GM19395 (cell line): ENCODE data around the gene ADCY3.
"Not testable (repeated sequence)": the region's sequence is repeated elsewhere in the genome, so short reads cannot be mapped to it uniquely, and the experiment has no call there.

Experiments
- ATAC-seq: cut with Tn5 transposase; IDR thresholded peaks from one replicate; pipeline ENCODE4 v1.9.1; 2021; ENCODE audit warnings: mild to moderate bottlenecking, moderate library complexity; ENCODE audit not compliant: unreplicated experiment

The ADCY3 gene

GRCh38 chr2:24852431-24853020, 67.5 kb downstream of the ADCY3 start:
- no peak for ATAC-seq

GRCh38 chr2:24852026-24852425, 68.0 kb downstream of the ADCY3 start:
- ATAC-seq: no peak

DNA sequence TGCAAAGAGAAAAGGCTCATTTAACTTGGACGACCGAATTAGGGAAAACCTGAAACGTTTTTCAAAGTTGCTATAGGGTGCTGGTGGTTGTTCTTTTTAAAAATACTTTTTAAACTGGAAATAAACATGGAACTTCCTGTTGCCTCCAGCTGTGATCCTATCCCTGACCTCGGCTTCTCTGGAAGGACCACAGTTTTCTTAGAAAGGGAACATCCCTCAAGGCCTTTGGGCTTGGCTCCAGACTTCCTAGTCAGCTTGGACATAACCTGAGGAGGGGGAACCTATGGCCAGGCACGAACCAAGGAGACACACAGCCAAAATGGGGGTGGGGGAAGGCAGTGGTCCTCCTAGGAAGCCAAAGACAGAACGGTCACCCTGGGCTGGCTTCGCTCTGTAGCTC, 69.1 kb downstream of the ADCY3 start:
- ATAC-seq: no peak

- ATAC-seq: no peak
Observed at GRCh38 chr2:24845691-24846090, 74.3 kb downstream of the ADCY3 start.

DNA sequence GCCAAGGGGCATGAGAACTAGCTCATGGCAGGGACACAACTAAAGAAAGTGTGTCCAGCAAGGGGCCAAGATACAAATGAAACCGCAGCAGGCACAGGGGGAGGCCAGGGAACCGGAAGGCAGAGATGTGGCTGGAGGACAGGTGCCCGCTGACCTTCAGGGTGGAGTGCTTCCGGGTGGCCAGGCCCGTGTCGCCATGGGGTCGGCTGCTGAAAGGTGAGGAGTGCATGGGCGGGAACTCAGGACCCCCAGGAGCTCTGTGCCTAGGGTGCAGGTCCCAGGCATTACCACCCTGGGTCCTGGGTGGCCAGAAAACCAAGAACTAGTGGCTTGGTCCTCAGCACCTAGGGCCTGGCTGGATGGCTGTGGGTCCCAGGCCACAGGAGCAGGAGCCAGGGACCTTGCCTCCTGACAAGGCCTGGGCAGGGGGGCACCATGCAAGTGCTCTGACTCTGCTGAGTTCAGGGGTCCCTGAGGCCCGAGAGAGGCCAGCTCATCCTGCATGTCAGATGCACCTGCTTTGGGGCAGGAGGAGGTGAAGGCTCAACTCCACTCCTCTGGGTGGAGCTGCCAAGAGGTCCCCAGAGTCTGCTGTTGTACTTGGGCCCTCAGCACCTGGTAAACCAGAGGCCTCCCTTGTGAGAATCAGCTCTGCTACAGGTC, 75.9 kb downstream of the ADCY3 start:
- no peak for ATAC-seq

DNA sequence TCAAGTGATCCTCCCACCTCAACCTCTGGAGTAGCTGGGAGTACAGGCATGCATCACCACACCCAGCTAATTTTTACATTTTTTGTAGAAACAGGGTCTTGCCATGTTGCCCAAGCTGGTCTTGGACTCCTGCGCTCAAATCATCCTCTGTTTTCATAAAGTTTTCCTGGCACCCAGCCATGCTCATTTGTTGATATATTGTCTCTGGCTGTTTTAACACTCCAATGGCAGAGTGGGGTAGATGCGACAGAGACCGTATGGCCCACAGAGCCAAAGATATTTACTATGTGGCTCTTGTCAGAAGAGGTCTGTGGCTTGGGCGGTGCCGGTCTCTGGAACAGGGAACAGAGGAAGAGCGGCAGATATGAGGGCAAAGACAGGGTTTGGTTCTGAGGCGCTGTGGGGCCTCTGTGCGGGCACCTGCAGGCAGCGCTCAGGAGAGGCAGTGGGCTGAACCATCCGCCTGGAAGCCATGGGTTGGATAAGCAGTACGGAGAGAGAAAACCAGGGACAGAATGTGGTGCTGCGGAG, 76.6 kb downstream of the ADCY3 start:
- ATAC-seq: no peak

GRCh38 chr2:24842081-24843050, 77.7 kb downstream of the ADCY3 start:
- ATAC-seq: no peak

- no peak for ATAC-seq
Observed at GRCh38 chr2:24840962-24841945, 78.8 kb downstream of the ADCY3 start.

DNA sequence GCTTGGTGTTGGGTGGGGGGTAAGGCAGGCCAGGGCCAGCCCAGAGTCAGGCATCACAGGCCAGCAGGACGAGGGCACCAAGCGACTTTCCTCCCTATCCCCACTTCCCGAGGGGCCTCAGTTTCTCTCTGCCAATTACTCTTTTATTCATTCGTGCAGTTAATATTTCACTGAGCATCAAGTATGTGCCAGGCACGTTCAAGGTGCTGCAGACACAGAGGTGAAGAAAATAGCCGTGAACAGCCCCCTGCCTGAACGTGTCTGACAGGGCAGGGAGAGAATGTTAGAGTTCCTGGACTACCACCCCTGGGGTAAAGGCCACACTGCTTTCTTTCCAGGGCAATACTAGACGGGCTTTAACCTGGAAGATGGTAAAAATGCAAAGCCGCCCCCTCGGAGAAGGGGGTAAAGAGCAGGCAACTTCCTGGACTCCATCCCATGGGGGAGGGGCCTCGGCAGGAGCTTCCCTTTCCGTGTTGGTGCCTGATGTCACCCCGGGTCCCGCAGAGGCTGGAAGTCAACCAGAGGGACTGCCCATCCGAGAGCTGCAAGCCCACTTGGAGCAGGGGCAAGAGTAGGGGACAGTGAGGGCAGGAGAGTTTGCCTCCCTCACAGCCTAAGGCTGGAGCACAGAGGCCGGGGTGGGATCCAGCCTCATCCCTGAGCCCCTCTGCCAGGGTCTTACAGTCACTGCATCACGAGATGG, 79.7 kb downstream of the ADCY3 start:
- no peak for ATAC-seq

DNA sequence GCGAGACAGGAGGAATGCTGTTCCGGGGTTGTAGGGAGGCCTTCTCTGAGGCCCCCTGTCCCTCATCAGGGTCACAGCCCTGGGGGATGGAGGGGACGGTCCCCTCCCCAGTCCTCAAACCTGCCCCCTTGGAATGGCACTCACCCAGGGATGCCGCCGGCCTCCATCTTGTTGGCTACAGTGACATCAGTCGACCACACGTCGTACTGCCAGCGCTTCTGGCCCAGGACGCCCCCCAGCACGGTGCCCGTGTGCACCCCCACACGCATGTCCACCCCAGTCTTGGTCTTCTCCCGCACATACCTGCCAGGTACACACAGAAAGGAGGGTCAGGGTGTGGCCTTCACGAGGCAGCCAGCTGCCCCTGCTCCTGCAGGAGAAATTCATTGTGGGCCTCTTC, 80.3 kb downstream of the ADCY3 start:
- no peak for ATAC-seq

GRCh38 chr2:24838541-24838940, 81.5 kb downstream of the ADCY3 start:
- ATAC-seq: no peak

DNA sequence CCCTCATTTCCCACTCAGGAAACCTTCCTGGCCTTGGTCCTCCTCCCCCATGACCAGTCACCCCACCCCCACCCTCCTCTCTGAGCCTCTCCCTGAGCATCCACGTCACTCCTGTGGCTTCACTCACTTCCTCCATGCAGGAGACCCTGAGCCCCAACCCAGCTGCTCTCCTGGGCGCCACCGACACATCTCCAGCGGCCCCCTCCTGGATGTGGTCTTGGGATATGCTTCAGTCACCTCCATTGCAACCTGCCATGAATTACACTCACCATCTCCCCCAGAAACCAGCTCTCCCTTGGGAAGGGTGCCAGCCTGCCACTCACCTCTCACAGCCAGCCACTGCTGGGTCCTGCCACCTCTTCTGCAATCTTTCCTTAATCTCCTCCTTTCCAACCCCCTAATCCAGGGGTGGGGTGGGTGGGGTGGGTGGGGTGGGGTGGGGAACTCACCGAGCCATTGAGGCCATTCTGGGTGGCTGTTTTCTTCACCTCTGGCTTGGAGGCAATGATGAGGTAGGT, 82.0 kb downstream of the ADCY3 start:
- ATAC-seq: no peak

- ATAC-seq: no peak
Observed at GRCh38 chr2:24836706-24837105, 83.3 kb downstream of the ADCY3 start.

DNA sequence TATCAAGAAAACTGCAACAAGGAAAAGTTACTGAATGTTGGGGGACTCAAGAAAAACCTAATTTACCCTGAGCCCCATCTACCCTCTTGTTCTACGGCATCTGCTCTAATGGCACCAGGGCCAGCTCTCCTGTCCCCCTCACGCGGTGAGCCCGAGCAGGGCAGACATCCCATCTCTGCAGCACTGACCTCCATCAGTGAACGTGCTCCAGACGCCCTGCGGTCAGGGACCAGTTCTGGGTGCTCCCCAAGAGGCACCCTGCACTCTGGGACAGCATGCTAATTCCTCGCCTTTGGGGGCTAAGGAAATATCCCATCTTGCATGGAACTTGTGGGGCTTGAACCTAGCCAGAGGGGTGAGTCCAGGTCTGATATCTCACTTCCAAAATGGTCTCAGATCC, 83.8 kb downstream of the ADCY3 start:
- no peak for ATAC-seq

DNA sequence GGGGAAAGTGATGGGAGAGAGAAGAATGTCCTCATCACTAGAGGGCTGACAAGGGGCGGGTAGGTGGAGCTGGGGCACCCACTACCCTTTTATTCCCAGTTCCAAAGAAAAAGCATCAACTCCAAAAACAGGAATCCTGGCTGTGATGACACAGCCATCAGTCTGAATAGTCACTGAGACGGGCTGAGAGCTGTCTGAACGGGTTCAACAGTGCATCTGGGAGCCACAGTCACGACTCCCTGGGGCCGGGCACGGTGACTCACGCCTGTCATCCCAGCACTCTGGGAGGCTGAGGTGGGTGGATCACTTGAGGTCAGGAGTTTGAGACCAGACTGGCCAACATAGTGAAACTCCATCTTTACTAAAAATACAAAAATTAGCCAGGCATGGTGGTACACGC, 84.6 kb downstream of the ADCY3 start:
- not testable (repeated sequence) for ATAC-seq

GRCh38 chr2:24834733-24835395, 85.2 kb downstream of the ADCY3 start:
- ATAC-seq: no peak

GRCh38 chr2:24833821-24834732, 86.0 kb downstream of the ADCY3 start:
- ATAC-seq: no peak
